Fibroblast of villous mesenchyme (primary cell): ENCODE measurements around the gene KCNT2. TPM values are rescaled to one million over a fixed set of nuclear protein-coding genes. Genes with fewer than 3 reads are reported as not detected.

Experiments
- DNase-seq: peaks from one replicate; pipeline ENCODE4 v3.0.0-alpha.2; 2010; ENCODE audit warnings: low read depth
- H3K4me3 ChIP-seq: 2 replicates; pipeline ENCODE4 v1.5.1; 2011; ENCODE audit warnings: low read depth, mild to moderate bottlenecking, low read length
- CTCF ChIP-seq: IDR thresholded peaks from 2 replicates; pipeline ENCODE4 v1.5.1; 2012; ENCODE audit warnings: low read depth, mild to moderate bottlenecking, low read length; ENCODE audit not compliant: insufficient read depth
- small RNA-seq: library from RNA; depleted of rRNA; stranded (forward); fragments of <200 nt; gene quantifications from one replicate; pipeline ENCODE3, GENCODE V24; 2012
- total RNA-seq: library from RNA; depleted of rRNA; stranded (reverse); fragments of >200 nt; gene quantifications from 2 replicates; pipeline ENCODE4 v1.2.3, GENCODE V29; 2012

KCNT2 gene
- total RNA-seq, 1 donor, result 7.3 TPM

GRCh38 chr1:196183941-196184340 is 424.3 kb downstream of the KCNT2 start:
- H3K4me3 ChIP-seq, result no peak overlapping the region
- peak; percentile 2 for DNase-seq
- TF ChIP-seq CTCF, result no peak

- no peak for TF ChIP-seq CTCF
- no peak overlapping the region for H3K4me3 ChIP-seq
- DNase-seq, result no peak
Measured at GRCh38 chr1:196181594-196181878, 426.7 kb downstream of the KCNT2 start.

- DNase-seq, result peak; percentile 77
- TF ChIP-seq CTCF, result no peak
Measured at GRCh38 chr1:196180847-196181593, 427.2 kb downstream of the KCNT2 start.

GRCh38 chr1:196178083-196178635 is 430.1 kb downstream of the KCNT2 start:
- TF ChIP-seq CTCF, result no peak
- DNase-seq, result peak; percentile 6
- H3K4me3 ChIP-seq, result no peak overlapping the region

More at GRCh38 chr1:196180847-196181593, 427.2 kb downstream of the KCNT2 start:
- no peak overlapping the region for H3K4me3 ChIP-seq

Small RNA genes within 50 kb of the gene (small RNA-seq; reads per million reads assigned to genes)
- gene MIR4735, result 0.38 reads per million

Other genes starting within 250 kb of the KCNT2 start
- gene CFH, start 43.6 kb upstream of the KCNT2 start, total RNA-seq, result 28.3 and 99.3 TPM in 2 replicates
- gene CFHR3, start 166.4 kb upstream of the KCNT2 start, total RNA-seq, result not detected in 2 replicates
- gene CFHR1, start 211.3 kb upstream of the KCNT2 start, total RNA-seq, result 0.86 TPM in 1 of 2 replicates, not detected in the other